ENCODE data around the gene SLIT1. TPM values are rescaled to one million over a fixed set of nuclear protein-coding genes. Genes with fewer than 3 reads are reported as not detected.
"Not testable (repeated sequence)": the region's sequence is repeated elsewhere in the genome, so short reads cannot be mapped to it uniquely, and the experiment has no call there.

The SLIT1 gene
- total RNA-seq, 1 donor from 2014 or later = 0.49 TPM

DNA sequence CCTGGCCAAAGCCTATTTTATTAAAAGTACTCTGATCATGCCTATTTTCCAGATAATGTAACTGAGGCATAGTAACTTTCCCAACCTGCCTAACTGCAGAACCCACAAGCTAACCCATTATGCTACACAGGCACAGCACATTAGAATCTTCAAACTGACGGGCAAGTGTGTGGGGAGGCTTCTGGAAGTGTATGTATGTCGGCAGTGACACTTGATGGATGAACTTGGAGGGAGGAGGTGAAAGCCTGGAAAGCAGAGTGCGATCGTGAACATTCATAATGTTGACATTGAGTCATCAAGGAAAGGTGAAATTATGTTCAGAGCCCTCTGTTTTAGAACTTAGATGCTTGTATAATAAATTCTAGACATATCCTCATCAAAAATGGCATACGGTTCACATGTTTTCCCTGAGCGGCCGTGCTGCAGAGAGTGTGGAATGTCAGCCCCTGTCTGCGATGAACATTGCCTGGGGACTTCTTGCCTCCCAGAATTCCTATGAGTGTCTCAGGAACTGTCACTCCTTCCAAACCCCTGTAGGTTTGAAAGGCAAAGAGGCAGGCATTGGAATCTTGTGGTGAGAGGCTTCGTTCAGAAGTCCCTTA, 102.4 kb downstream of the SLIT1 start:
- no peak overlapping the region for H3K27ac ChIP-seq
- no peaks in the 10 kb centered on the region for H3K9me3 ChIP-seq
- H3K36me3 ChIP-seq = no peaks in the 10 kb centered on the region
- no peaks in the 10 kb centered on the region for H3K4me1 ChIP-seq
- no peak overlapping the region for H3K4me3 ChIP-seq
- TF ChIP-seq, protein P1, sequence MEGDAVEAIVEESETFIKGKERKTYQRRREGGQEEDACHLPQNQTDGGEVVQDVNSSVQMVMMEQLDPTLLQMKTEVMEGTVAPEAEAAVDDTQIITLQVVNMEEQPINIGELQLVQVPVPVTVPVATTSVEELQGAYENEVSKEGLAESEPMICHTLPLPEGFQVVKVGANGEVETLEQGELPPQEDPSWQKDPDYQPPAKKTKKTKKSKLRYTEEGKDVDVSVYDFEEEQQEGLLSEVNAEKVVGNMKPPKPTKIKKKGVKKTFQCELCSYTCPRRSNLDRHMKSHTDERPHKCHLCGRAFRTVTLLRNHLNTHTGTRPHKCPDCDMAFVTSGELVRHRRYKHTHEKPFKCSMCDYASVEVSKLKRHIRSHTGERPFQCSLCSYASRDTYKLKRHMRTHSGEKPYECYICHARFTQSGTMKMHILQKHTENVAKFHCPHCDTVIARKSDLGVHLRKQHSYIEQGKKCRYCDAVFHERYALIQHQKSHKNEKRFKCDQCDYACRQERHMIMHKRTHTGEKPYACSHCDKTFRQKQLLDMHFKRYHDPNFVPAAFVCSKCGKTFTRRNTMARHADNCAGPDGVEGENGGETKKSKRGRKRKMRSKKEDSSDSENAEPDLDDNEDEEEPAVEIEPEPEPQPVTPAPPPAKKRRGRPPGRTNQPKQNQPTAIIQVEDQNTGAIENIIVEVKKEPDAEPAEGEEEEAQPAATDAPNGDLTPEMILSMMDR (IDR thresholded peaks at IDR 0.05) = no peak
- no peak for TF ChIP-seq POLR2AphosphoS5 (IDR thresholded peaks at IDR 0.05; ENCODE audit: insufficient read depth in 1 of 2, low read depth in 1 of 2)
- TF ChIP-seq POLR2A (IDR thresholded peaks at IDR 0.05) = no peak
- intact Hi-C loops (cut with DNase I) = no loop called here
- no peak for DNase-seq (ENCODE audit: extremely low spot score in 2 of 2)
- no peaks in the 10 kb centered on the region for H3K27me3 ChIP-seq

DNA sequence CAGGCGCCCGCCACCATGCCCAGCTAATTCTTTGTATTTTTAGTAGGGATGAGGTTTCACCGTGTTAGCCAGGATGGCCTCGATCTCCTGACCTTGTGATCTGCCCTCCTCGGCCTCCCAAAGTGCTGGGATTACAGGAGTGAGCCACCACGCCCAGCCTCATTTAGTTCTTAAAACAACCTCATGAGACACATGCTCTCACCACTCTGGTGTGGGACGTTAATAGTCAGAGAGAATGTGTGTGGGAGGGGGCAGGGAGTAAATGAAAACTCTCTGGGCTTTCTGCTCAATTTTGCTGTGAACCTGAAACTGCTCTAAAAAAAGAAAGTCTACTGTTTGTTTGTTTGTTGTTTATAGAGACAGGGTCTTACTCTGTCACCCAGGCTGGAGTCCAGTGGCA, 103.2 kb downstream of the SLIT1 start:
- not testable (repeated sequence) for H3K27me3 ChIP-seq

DNA sequence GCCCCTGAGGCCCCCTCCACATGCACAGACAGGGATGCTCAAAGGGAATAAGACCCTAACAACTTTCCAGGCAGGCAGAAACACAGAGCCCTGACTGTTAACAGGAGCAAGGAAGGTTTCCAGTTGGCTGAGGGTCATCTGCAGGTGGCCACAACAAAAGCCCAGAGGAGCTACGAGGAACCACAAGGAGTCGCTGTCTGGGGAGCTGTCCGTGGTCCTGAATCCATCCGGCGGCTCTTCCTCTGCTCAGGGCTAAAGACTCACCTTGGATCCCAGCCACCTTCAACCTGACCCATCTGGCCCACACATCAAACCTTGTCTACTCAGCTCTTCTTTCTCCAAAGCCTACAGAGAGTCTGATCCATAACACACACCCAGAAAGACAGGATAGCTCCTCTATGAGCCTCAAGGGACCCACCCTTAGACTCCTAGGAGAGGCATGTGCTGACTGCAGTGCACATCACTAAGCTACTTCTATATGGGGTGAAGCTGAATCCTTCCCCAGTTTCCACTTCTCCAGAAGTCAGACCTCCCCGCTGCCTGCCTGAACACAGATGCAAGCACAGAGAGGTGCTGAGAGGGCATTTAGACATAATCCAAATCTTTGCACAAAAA, 104.0 kb downstream of the SLIT1 start:
- Histone ChIP-seq H3K4me3 (no peak overlapping the region), H3K27ac (no peak overlapping the region), H3K27me3 (no peaks in the 10 kb centered on the region), H3K4me1 (no peaks in the 10 kb centered on the region), H3K9me3 (no peaks in the 10 kb centered on the region), H3K36me3 (no peaks in the 10 kb centered on the region)
- no peak for TF ChIP-seq POLR2A (IDR thresholded peaks at IDR 0.05)
- TF ChIP-seq, protein P1 (IDR thresholded peaks at IDR 0.05) = peak in 1 of 3 experiments; percentile 19
- no peak for TF ChIP-seq POLR2AphosphoS5 (IDR thresholded peaks at IDR 0.05; ENCODE audit: insufficient read depth in 1 of 2, low read depth in 1 of 2)
- DNase-seq (ENCODE audit: extremely low spot score in 2 of 2) = no peak
- intact Hi-C loops (cut with DNase I) = no loop called here

More for the DNA sequence above, 103.2 kb downstream of the SLIT1 start:
- H3K27ac ChIP-seq; H3K9me3 ChIP-seq; intact Hi-C loops (cut with DNase I); H3K4me1 ChIP-seq; H3K36me3 ChIP-seq; H3K4me3 ChIP-seq; DNase-seq (ENCODE audit: extremely low spot score in 2 of 2): not testable (repeated sequence)

- H3K27me3 ChIP-seq = no peaks in the 10 kb centered on the region
- H3K4me1 ChIP-seq = no peaks in the 10 kb centered on the region
- H3K9me3 ChIP-seq = no peaks in the 10 kb centered on the region
- no peak overlapping the region for H3K4me3 ChIP-seq
- DNase-seq (ENCODE audit: extremely low spot score in 2 of 2) = no peak
- no peak overlapping the region for H3K27ac ChIP-seq
- H3K36me3 ChIP-seq = no peaks in the 10 kb centered on the region
- no peak for TF ChIP-seq POLR2AphosphoS5 (IDR thresholded peaks at IDR 0.05; ENCODE audit: insufficient read depth in 1 of 2, low read depth in 1 of 2)
- TF ChIP-seq POLR2A (IDR thresholded peaks at IDR 0.05) = no peak
- TF ChIP-seq, protein P1 (IDR thresholded peaks at IDR 0.05) = no peak
- intact Hi-C loops (cut with DNase I) = no loop called here
Measured at GRCh38 chr10:97080051-97080776, 105.5 kb downstream of the SLIT1 start.

DNA sequence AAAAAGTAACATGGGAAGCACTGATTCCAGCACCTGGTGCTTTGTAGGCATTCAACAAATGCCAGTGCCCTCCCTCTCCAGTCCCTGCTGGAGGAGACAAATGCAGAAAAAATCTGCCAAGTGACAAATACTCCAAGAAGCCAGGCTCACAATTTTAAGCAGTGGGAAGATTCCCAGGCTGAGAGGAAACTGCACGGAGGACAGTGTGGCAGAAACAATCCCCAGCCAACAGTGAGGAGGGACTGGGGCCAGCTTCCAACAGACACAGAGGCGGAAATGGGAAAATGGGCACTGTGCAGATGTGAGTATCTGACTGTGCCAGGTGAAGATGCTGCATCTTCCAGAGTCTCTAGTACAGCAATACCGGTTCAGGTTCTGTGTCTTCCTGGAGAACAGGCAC, 106.3 kb downstream of the SLIT1 start:
- H3K4me3 ChIP-seq = no peak overlapping the region
- no peak for DNase-seq (ENCODE audit: extremely low spot score in 2 of 2)
- no peaks in the 10 kb centered on the region for H3K9me3 ChIP-seq
- no peaks in the 10 kb centered on the region for H3K27me3 ChIP-seq
- TF ChIP-seq, protein P1 (IDR thresholded peaks at IDR 0.05) = no peak
- TF ChIP-seq POLR2AphosphoS5 (IDR thresholded peaks at IDR 0.05; ENCODE audit: insufficient read depth in 1 of 2, low read depth in 1 of 2) (no peak), POLR2A (IDR thresholded peaks at IDR 0.05) (no peak)
- no peaks in the 10 kb centered on the region for H3K4me1 ChIP-seq
- H3K36me3 ChIP-seq = no peaks in the 10 kb centered on the region
- H3K27ac ChIP-seq = no peak overlapping the region
- intact Hi-C loops (cut with DNase I) = no loop called here
